SK-N-SH treated with all-trans-retinoic acid at 6 μM for 48 hours (cell line): ENCODE results near the gene EGFL7.

Source experiments
- ATAC-seq: fragments of 200-7000 bp; cut with Tn5 transposase; 3 replicates; pipeline ENCODE4 v1.9.1; 2020; ENCODE audit warnings: mild to moderate bottlenecking, moderate library complexity
- ARNTL ChIP-seq: fragments of 450-650 bp; formaldehyde crosslinking; IDR thresholded peaks from 2 replicates; pipeline ENCODE4 v1.5.0; 2020; ENCODE audit warnings: low read depth, mild to moderate bottlenecking, moderate library complexity, borderline replicate concordance
- BACH2 ChIP-seq: fragments of 250-450 bp; sonication (Bioruptor Pico); IDR thresholded peaks from 2 replicates; pipeline ENCODE4 v1.9.0; 2021; ENCODE audit warnings: mild to moderate bottlenecking, borderline replicate concordance
- CSDC2 ChIP-seq: fragments of 250-450 bp; sonication (Bioruptor Pico); IDR thresholded peaks from 2 replicates; pipeline ENCODE4 v1.5.0; 2020; ENCODE audit warnings: mild to moderate bottlenecking, moderate library complexity
- GLIS3 ChIP-seq: fragments of 250-450 bp; sonication (Bioruptor Pico); IDR thresholded peaks from 2 replicates; pipeline ENCODE4 v1.5.0; 2020; ENCODE audit warnings: mild to moderate bottlenecking, moderate library complexity
- ISL1 ChIP-seq: fragments of 250-450 bp; sonication (Bioruptor Pico); IDR thresholded peaks from 2 replicates; pipeline ENCODE4 v2.1.2; 2022; ENCODE audit warnings: mild to moderate bottlenecking, moderate library complexity
- OSR1 ChIP-seq: fragments of 250-450 bp; sonication (Bioruptor Pico); IDR thresholded peaks from 2 replicates; pipeline ENCODE4 v1.8.0; 2022; ENCODE audit warnings: moderate library complexity, mild to moderate bottlenecking, inconsistent platforms
- PPARA ChIP-seq: fragments of 250-450 bp; sonication (Bioruptor Pico); IDR thresholded peaks from 2 replicates; pipeline ENCODE4 v1.5.0; 2020; ENCODE audit warnings: mild to moderate bottlenecking, borderline replicate concordance
- RARB ChIP-seq: fragments of 250-450 bp; sonication (Bioruptor Pico); IDR thresholded peaks from 2 replicates; pipeline ENCODE4 v1.8.0; 2021; ENCODE audit warnings: mild to moderate bottlenecking, moderate library complexity
- SNAI2 ChIP-seq: fragments of 250-450 bp; sonication (Bioruptor Pico); IDR thresholded peaks from 2 replicates; pipeline ENCODE4 v1.5.0; 2020; ENCODE audit warnings: mild to moderate bottlenecking, moderate library complexity
- TCF4 ChIP-seq: fragments of 250-450 bp; sonication (Bioruptor Pico); IDR thresholded peaks from 2 replicates; pipeline ENCODE4 v1.8.0; 2021; ENCODE audit warnings: mild to moderate bottlenecking, moderate library complexity, borderline replicate concordance
- TOX ChIP-seq: fragments of 250-450 bp; sonication (Bioruptor Pico); IDR thresholded peaks from 2 replicates; pipeline ENCODE4 v1.8.0; 2021; ENCODE audit warnings: mild to moderate bottlenecking, moderate library complexity, borderline replicate concordance
- ZC3H10 ChIP-seq: fragments of 250-450 bp; sonication (Bioruptor Pico); IDR thresholded peaks from 2 replicates; pipeline ENCODE4 v1.5.1; 2021; ENCODE audit warnings: mild to moderate bottlenecking, moderate library complexity
- ZFP3 ChIP-seq: fragments of 250-450 bp; sonication (Bioruptor Pico); IDR thresholded peaks from 2 replicates; pipeline ENCODE4 v1.5.0; 2020; ENCODE audit warnings: mild to moderate bottlenecking, moderate library complexity
- ZFP30 ChIP-seq: fragments of 450-650 bp; formaldehyde crosslinking; IDR thresholded peaks from 2 replicates; pipeline ENCODE4 v1.5.0; 2022; ENCODE audit warnings: mild to moderate bottlenecking, moderate library complexity
- ZNF565 ChIP-seq: fragments of 450-650 bp; formaldehyde crosslinking; conservative IDR thresholded peaks from 2 replicates; pipeline ENCODE4 v1.5.0; 2020; ENCODE audit warnings: low read depth, mild to moderate bottlenecking, moderate library complexity
- ZNF70 ChIP-seq: fragments of 450-650 bp; formaldehyde crosslinking; IDR thresholded peaks from 2 replicates; pipeline ENCODE4 v1.5.0; 2020; ENCODE audit warnings: mild to moderate bottlenecking, moderate library complexity
- ZNF8 ChIP-seq: fragments of 450-650 bp; formaldehyde crosslinking; IDR thresholded peaks from 2 replicates; pipeline ENCODE4 v1.5.0; 2020; ENCODE audit warnings: mild to moderate bottlenecking, moderate library complexity
- TF ChIP-seq, protein P1 (sequence below): fragments of 250-450 bp; sonication (Bioruptor Pico); IDR thresholded peaks from 2 replicates; pipeline ENCODE4 v1.5.0; 2020; ENCODE audit warnings: mild to moderate bottlenecking, moderate library complexity
- TF ChIP-seq, protein P2 (sequence below): fragments of 250-450 bp; sonication (Bioruptor Pico); IDR thresholded peaks from 2 replicates; pipeline ENCODE4 v1.8.0; 2020; ENCODE audit warnings: mild to moderate bottlenecking, moderate library complexity, borderline replicate concordance
- TF ChIP-seq, protein P3 (sequence below): fragments of 250-450 bp; sonication (Bioruptor Pico); IDR thresholded peaks from 2 replicates; pipeline ENCODE4 v1.5.1; 2020; ENCODE audit warnings: low read depth, mild to moderate bottlenecking, moderate library complexity
- TF ChIP-seq, protein P4 (sequence below): fragments of 250-450 bp; sonication (Bioruptor Pico); IDR thresholded peaks from 2 replicates; pipeline ENCODE4 v1.8.0; 2021; ENCODE audit warnings: low read depth, mild to moderate bottlenecking, moderate library complexity, borderline replicate concordance

Gene EGFL7

DNA sequence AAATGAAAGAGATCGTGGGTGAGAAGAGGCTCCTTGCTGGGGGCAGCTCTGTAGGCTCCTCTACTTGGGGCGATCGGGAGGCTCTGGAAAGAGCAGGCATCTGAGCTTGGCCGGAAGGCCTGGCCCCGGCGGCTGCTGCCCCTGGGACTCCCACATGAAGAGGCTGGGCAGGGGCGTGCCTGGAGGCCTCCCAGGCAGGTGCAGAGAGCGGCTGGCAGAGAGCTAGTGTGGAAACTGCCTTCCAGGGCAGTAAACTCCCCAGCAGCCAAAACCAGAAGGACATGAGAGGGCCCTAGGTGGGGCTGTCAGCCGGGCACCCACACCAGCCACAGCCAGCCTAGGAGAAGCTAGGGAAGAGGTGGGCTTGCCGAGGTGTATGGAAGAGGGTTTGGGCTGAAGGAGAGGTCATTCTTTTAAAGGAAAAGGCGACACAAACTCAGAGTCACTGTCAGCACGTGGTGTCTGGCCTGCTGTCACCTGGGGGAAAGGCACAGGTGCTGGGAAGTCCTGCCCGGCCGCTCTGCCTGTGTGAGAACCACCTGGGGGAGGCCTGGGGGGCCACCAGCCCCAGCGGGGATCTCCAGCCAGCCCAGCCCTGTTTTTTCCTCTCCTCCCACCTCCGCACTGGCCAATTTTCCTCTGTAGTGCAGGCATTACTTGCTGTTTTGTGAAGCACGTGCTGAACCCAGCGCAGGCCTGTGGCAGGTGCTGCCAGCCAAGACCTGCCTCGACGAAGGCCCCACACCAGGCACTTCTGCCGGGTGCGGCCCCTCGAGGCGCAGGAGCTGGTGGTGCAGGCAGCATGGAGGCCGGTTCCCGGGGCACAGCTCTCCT lies 44.8 kb upstream of the EGFL7 start (continued):
- TF ChIP-seq, protein P1, sequence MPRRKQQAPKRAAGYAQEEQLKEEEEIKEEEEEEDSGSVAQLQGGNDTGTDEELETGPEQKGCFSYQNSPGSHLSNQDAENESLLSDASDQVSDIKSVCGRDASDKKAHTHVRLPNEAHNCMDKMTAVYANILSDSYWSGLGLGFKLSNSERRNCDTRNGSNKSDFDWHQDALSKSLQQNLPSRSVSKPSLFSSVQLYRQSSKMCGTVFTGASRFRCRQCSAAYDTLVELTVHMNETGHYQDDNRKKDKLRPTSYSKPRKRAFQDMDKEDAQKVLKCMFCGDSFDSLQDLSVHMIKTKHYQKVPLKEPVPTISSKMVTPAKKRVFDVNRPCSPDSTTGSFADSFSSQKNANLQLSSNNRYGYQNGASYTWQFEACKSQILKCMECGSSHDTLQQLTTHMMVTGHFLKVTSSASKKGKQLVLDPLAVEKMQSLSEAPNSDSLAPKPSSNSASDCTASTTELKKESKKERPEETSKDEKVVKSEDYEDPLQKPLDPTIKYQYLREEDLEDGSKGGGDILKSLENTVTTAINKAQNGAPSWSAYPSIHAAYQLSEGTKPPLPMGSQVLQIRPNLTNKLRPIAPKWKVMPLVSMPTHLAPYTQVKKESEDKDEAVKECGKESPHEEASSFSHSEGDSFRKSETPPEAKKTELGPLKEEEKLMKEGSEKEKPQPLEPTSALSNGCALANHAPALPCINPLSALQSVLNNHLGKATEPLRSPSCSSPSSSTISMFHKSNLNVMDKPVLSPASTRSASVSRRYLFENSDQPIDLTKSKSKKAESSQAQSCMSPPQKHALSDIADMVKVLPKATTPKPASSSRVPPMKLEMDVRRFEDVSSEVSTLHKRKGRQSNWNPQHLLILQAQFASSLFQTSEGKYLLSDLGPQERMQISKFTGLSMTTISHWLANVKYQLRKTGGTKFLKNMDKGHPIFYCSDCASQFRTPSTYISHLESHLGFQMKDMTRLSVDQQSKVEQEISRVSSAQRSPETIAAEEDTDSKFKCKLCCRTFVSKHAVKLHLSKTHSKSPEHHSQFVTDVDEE (CRISPR knock-in tag) = no peak
- no peak for TF ChIP-seq TCF4

DNA sequence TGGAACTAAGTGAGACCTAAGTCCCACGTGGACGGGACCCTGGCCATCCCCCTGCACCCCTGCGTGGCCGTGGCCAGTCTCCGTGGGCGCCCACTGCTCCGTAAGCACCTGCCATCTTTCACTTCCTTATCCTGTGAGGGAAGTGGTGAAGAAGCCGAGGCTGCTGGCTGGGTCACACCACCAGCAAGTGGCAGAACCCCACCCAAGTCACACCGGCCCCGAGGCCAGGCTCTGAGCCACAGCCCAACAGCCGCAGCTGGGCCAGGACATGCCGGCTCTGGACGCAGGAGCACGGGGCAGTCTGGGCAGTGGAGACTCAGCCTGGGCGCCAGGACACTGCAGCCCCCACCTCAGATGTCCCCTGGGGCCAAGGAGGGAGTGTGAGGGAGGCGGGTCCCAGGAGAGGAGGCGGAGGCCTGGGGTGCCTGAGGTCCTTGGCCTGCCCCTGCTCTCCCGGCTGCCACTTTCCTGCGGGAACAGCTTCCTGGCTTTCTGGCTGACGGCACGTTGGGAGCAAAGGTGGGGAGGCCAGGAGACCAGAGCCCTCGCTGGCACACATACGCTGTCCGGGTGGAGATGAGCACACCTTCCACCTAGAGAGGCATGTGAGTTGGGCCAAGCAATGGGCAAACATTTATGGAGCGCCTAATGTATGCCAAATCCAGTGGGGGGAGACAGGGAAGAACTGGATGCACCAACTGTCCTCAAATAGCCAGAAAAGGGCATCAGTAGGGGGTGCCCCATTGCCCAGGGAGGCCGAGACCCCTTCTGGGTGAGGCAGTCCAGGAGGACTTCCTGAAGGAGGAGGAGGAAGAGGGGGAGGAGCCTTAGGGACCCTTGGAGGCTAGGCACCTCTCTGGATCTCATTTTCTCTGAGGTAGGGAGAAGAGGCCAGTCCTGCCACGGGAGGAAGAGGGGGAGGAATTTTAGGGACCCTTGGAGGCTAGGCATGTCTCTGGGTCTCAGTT lies 43.9 kb upstream of the EGFL7 start:
- no peak for ATAC-seq
- TF ChIP-seq GLIS3 (CRISPR knock-in tag) (no peak), TCF4 (no peak), ZFP3 (CRISPR knock-in tag) (no peak), ISL1 (CRISPR knock-in tag) (no peak), OSR1 (CRISPR knock-in tag) (no peak), RARB (no peak), ARNTL (no peak), SNAI2 (no peak), ZFP30 (CRISPR knock-in tag) (no peak), ZNF8 (CRISPR knock-in tag) (no peak), ZNF70 (no peak), ZC3H10 (no peak), PPARA (no peak), CSDC2 (CRISPR knock-in tag) (no peak)
- TF ChIP-seq, protein P2, sequence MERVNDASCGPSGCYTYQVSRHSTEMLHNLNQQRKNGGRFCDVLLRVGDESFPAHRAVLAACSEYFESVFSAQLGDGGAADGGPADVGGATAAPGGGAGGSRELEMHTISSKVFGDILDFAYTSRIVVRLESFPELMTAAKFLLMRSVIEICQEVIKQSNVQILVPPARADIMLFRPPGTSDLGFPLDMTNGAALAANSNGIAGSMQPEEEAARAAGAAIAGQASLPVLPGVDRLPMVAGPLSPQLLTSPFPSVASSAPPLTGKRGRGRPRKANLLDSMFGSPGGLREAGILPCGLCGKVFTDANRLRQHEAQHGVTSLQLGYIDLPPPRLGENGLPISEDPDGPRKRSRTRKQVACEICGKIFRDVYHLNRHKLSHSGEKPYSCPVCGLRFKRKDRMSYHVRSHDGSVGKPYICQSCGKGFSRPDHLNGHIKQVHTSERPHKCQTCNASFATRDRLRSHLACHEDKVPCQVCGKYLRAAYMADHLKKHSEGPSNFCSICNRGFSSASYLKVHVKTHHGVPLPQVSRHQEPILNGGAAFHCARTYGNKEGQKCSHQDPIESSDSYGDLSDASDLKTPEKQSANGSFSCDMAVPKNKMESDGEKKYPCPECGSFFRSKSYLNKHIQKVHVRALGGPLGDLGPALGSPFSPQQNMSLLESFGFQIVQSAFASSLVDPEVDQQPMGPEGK (CRISPR knock-in tag) = no peak
- TF ChIP-seq, protein P3, sequence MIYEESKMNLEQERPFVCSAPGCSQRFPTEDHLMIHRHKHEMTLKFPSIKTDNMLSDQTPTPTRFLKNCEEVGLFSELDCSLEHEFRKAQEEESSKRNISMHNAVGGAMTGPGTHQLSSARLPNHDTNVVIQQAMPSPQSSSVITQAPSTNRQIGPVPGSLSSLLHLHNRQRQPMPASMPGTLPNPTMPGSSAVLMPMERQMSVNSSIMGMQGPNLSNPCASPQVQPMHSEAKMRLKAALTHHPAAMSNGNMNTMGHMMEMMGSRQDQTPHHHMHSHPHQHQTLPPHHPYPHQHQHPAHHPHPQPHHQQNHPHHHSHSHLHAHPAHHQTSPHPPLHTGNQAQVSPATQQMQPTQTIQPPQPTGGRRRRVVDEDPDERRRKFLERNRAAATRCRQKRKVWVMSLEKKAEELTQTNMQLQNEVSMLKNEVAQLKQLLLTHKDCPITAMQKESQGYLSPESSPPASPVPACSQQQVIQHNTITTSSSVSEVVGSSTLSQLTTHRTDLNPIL (CRISPR knock-in tag) = no peak
- TF ChIP-seq, protein P4, sequence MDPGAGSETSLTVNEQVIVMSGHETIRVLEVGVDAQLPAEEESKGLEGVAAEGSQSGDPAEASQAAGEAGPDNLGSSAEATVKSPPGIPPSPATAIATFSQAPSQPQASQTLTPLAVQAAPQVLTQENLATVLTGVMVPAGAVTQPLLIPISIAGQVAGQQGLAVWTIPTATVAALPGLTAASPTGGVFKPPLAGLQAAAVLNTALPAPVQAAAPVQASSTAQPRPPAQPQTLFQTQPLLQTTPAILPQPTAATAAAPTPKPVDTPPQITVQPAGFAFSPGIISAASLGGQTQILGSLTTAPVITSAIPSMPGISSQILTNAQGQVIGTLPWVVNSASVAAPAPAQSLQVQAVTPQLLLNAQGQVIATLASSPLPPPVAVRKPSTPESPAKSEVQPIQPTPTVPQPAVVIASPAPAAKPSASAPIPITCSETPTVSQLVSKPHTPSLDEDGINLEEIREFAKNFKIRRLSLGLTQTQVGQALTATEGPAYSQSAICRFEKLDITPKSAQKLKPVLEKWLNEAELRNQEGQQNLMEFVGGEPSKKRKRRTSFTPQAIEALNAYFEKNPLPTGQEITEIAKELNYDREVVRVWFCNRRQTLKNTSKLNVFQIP (CRISPR knock-in tag) = no peak

DNA sequence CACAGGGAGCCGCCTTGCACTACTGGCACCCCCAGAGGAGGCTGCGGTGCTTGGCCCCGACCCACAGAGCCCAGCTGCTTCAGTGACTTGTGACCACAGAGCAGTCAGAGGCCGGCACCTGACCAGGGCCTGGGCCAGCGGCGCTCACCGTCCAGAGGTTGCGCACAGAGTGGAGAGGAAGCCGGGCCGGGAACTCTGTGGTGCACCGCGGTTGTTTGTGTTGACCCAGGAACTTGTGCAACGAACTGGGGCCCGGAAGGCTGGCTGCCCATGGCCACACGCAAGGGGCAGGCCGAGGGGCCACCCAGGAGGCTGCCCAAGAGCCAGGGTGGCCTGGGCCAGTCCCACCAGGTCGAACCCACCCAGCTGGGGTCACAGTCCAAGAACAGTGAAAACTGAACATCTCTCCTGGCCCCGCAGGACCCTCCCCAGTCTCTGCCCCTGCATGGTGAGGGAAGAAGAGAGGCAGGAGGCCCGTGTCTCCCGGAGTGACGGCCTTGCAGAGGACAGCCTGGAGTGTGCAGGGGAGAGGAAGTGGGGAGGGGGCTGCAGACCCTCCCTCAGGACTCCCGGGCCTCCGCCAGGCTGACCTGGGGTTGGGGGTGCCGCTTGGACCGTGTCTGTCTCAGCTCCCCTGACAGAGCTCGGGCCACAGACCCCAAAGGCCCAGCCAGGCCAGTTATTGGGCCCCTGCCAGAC lies 42.8 kb upstream of the EGFL7 start:
- no peak for ATAC-seq
- no peak for TF ChIP-seq TCF4
- no peak for TF ChIP-seq BACH2 (CRISPR knock-in tag)
- no peak for TF ChIP-seq ZNF565 (CRISPR knock-in tag)
- TF ChIP-seq, protein P3 (CRISPR knock-in tag) = no peak
- TF ChIP-seq ZFP30 (CRISPR knock-in tag) = no peak
- TF ChIP-seq, protein P1 (CRISPR knock-in tag) = no peak
- TF ChIP-seq ISL1 (CRISPR knock-in tag) = no peak
- no peak for TF ChIP-seq RARB
- TF ChIP-seq TOX (CRISPR knock-in tag) = no peak
- no peak for TF ChIP-seq ZC3H10
- TF ChIP-seq ZNF70 = no peak
- TF ChIP-seq, protein P2 (CRISPR knock-in tag) = no peak
